HG03575 (cell line): ENCODE results near the gene EVX1.

Experiments used
- ATAC-seq: cut with Tn5 transposase; IDR thresholded peaks from one replicate; pipeline ENCODE4 v1.9.1; 2021; ENCODE audit not compliant: unreplicated experiment, insufficient number of reproducible peaks, low FRiP score; ENCODE audit errors: extremely low read depth

The EVX1 gene

GRCh38 chr7:27242555-27243339 lies at the start of gene EVX1:
EVX1 (plus strand) TSS chr7:27242802; CDS start chr7:27243031, 229 bp downstream.
- ATAC-seq = no peak

- no peak for ATAC-seq
Observed at GRCh38 chr7:27193335-27194001, 49.1 kb upstream of the EVX1 start.

DNA sequence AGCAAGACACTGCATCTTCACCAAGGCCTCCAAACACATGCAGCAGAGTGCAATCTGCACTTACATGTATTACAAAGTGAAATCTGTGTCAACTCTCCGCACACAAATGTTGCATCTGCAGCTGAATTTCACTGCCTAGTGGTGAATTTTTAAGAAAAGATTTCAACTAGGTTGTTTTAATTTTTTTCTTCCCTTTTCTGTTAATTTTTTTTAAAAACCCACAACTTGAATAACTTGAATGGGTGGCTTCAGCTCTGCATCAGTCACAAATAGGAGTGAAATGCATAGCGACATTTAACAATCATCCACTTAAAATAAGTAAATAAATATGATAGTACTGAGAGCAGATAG lies 48.6 kb upstream of the EVX1 start:
- no peak for ATAC-seq

- no peak for ATAC-seq
Observed at GRCh38 chr7:27194686-27195379, 47.8 kb upstream of the EVX1 start.

DNA sequence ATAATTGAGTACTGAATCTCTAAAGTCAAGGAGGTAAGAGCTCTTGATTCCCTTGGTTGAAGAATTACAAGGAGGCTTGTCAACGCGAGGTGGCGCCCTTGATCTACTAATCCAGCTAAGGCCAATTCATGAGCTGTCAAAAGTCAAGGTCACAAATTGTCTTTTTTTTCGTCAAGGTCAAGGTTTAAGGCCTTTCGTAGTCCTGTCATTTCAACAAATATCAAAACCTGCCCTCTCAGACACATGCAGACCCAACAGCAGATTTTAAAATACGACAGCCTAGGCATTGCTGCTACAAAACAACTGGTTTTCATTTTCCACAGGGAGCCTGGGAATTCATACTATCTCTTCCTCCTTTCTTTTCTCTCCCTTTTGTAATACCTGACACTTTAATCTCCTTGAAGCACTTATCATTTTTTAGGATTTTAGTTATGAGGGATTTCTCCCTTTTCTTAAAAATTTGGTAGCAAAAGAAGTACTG lies 46.3 kb upstream of the EVX1 start:
- no peak for ATAC-seq

GRCh38 chr7:27197137-27198042 lies 45.2 kb upstream of the EVX1 start:
- ATAC-seq = no peak

- ATAC-seq = no peak
Observed at GRCh38 chr7:27198138-27198841, 44.3 kb upstream of the EVX1 start.

GRCh38 chr7:27198871-27199801 lies 43.5 kb upstream of the EVX1 start:
- ATAC-seq = no peak

GRCh38 chr7:27199849-27200760 lies 42.5 kb upstream of the EVX1 start, which contains the start of gene HOXA13:
HOXA13 (minus strand) TSS chr7:27200091; CDS start chr7:27200077, 14 bp downstream.
- no peak for ATAC-seq

- ATAC-seq = no peak
Observed at GRCh38 chr7:27200761-27201579, 41.6 kb upstream of the EVX1 start.

GRCh38 chr7:27201580-27202017 lies 41.0 kb upstream of the EVX1 start:
- no peak for ATAC-seq

- no peak for ATAC-seq
Observed at GRCh38 chr7:27202018-27202861, 40.4 kb upstream of the EVX1 start.

- no peak for ATAC-seq
Observed at GRCh38 chr7:27202862-27203134, 39.8 kb upstream of the EVX1 start.

DNA sequence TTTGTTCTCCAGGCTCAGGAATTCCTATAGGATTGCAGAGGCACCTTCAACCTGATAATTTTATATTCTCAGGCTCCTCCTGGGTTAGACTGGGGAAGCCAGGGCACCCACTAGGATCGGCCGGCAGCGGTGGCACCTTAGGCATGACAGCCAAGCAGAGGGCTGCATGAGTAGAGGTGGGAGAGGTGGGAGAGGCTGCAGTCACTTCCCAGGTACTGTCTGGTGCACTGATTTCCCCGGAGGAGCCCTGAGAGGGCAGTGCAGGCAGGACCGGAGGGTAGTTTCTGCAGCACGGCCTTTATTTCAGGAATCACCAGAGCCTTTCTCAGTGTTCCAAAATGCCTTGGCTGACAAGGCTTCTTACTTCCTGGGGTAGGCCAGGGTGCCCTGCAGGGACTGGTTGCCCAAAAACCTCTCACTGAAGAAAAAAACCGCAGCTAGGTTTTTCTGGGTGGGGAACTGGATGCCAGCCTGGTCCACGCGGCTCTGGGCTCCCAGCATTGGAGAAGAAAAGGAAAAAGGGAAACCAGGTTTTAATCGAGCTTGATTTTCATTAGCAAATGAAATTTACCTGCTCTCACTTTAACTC lies 39.1 kb upstream of the EVX1 start:
- no peak for ATAC-seq
